GM18508 (cell line): ENCODE data around the gene TRMT2A.

Experiments
- ATAC-seq: cut with Tn5 transposase; IDR thresholded peaks from one replicate; pipeline ENCODE4 v1.9.1; 2021; ENCODE audit warnings: moderate number of reproducible peaks; ENCODE audit not compliant: insufficient read depth, unreplicated experiment

TRMT2A gene

DNA sequence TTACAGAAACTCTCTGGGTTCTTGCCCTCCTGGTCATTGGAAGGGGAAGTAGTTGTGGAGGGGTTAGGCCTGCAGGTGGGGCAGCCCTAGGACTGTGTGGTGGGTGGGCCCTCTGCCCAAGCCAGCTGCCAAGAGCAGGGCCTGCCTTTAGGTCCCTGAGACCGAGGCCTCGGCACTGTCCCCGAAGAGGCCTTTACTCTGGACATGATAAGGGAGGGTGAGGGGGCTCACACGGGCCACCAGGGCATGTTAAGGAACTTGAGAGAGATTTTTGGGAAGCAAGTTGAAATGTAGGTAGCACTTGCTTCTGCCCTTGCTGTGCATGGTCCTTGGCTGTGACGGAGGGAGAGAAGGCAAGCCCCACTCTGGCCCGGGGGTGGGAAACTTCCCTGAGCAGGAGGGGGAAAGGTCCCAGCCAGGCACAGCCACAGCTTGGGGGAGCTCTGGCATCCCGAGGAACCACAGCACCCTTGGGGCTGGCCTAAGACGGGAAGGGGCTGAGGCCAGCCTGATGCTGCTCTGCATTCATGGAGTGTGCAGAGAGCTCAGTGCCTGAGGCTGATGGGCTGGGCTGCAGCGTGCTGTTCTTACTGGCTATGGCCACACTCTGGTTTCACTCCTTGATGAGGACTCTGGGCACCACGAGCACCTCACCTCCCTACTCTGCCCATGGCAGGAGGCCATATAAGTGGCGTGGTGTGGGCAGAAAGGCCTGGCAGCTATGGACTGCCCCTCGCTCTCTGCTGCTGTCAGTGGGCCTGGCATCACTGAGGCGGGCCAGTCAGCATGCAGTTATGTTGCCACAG, 8.9 kb downstream of the TRMT2A start:
- ATAC-seq, result no peak

- ATAC-seq, result no peak
These were observed 9.5 kb downstream of the TRMT2A start for GRCh38 chr22:20107471-20107901.

DNA sequence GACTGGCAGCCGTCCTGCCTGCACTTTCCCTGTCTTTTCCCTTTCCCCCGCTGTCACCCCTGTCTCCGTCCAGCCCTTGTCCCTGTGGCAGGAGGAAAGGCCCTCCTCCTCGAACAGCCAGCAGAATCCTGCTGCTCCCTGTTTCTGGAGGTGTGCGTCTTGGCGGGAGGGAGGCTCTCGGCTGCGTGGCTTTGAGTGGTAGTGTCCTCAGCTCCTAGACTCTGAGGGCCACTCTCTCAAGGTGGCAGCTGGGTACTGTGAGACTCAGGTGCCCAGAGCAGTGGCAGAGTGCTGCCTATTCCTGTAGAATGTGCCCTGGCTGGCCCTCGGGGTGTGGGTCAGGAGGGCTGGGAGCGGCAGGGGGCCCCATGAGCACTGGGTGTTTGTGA, 10.2 kb downstream of the TRMT2A start:
- ATAC-seq, result no peak

GRCh38 chr22:20106205-20106848, 10.7 kb downstream of the TRMT2A start:
- no peak for ATAC-seq

GRCh38 chr22:20105456-20106204, 11.4 kb downstream of the TRMT2A start:
- ATAC-seq, result no peak

DNA sequence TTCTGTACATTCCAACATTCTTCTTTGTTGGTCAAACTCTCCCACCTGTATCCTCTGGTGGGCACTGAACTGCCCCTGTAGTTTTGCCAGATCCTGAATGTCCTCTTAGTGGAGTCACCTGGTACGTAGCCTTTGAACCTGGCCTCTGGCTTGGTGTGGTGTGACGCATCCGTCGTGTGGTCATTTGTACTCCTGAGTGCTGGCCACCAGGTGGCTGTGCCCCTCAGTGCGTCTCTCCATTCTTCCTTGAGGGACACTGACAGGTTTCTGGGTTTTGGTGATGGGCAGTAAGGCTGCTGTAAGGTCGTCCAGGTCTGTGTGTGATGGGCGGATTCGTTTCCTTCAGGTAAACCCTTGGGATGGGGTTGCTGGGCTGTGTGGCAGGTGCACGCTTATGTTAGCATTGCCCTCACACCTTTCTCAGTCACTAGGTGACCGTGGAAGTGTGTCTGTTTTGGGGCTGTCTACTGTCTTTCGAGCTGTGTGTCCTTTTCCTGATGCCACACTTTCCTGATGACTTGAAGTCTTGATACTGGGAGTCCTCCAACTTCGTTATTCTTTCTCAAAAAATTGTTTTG, 14.7 kb downstream of the TRMT2A start:
- no peak for ATAC-seq

DNA sequence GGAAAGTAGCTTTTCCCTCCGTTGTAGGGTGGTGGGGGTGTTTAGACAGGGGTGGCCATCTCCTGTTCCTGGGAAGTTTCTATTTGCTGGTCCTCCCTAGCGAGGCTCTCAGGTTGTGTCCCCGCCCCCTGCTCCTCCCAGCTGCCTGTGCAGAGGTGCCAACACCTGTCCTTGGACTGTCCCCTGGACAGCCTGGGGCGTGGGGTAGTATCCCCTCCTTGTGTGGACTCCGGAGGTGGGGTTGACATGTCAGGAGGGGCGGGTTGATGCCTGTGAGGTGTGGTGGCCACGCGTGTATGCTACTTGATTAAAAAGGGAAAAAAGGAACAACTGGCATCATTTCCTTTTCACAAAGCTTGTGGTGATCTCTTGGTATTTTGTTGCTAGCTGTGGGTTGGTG, 15.4 kb downstream of the TRMT2A start:
- ATAC-seq, result no peak

GRCh38 chr22:20099099-20099711, 17.8 kb downstream of the TRMT2A start:
- no peak for ATAC-seq

DNA sequence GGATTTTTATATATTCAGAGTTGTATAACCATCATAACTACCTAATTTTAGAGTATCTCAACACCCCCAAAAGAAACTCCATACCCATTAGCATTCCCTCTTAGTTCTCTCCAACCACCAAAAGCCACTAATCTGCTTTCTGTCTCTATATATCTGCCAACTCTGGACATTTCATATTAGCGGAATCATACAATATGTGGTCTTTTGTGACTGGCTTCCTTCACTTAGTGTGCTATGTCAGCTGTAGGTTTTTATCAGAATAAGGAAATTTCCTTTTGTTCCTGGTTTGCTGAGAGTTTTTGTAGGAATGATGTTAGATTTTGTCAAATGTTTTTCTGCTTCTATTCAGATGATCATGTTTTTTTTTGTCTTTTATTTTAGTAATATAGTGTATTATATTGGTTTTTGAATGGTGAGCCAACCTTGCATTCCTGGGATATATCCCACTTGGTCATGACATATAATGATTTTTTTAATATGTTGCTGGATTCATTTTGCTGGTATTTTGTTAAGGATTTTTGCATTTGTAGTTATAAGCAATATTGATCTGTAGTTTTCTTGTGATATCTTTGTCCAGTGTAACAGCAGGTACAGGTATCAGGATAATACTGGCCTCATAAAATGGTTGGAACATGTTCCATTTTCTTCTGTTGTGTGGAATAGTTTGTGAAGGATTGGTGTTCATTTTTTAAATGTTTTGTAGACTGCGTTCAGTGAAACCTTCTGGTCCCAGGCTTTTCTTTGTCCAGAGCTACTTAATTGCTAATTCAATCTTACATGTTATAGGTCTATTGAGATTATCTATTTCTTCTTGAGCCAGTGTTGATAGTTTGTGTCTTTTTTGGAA, 20.2 kb downstream of the TRMT2A start:
- ATAC-seq, result no peak

GRCh38 chr22:20095521-20095920, 21.5 kb downstream of the TRMT2A start:
- no peak for ATAC-seq

- ATAC-seq, result no peak
These were observed 22.7 kb downstream of the TRMT2A start for GRCh38 chr22:20094197-20094807.

GRCh38 chr22:20093418-20094196, 23.4 kb downstream of the TRMT2A start:
- no peak for ATAC-seq

DNA sequence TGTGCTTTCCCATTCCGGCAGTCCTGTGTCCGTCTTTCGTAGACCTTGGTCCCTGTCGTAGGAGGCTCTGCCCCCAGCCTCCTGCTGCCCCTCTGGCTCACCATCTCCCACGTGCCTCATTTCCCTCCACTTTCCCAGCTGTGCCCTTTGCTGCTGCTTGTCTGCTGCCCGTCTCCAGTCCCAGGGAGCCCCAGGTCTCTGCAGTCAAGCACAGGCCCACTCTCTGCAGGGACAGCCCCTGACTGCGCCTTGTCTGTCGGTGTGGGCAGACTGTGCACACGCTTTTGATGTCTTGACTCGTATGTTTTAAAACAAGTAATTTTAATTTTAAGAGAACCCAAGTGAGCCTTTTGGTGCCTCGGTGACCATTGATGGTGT, 24.6 kb downstream of the TRMT2A start:
- ATAC-seq, result no peak

DNA sequence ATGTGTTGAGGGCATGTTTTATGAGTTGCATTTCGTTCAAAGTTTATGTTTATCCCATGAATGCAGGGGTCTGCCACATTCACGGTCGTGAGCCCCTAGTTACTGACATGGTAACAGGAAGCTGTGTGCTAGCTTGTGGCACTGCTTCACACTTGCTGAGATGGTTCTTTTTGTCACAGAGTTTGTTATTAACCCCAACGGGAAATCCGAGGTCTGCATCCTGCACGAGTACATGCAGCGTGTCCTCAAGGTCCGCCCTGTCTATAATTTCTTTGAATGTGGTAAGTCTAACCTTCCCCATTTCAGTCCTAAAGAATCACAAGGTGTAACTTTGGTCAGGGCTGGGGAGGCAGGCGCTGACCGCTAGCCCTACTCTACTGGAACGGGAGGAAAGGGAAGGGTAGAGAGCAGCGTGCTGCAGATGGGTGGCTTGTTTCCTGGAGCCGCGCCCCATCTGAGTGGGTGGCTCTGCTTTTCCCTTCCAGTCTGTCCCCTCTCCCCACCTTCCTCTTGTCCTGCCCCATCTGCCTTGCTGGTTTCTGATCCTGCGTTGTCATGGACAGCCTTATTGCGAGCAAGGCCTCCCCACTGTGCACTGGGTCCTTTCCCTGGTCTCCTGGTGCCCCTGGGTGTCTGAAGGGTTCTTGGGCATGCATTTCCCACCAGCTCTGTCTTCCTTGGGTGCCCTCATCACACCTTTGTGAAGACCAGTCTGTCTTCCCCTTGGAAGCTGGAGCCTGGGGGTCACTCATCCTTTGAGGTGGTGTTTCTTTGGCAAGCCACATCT, 25.1 kb downstream of the TRMT2A start:
- no peak for ATAC-seq

DNA sequence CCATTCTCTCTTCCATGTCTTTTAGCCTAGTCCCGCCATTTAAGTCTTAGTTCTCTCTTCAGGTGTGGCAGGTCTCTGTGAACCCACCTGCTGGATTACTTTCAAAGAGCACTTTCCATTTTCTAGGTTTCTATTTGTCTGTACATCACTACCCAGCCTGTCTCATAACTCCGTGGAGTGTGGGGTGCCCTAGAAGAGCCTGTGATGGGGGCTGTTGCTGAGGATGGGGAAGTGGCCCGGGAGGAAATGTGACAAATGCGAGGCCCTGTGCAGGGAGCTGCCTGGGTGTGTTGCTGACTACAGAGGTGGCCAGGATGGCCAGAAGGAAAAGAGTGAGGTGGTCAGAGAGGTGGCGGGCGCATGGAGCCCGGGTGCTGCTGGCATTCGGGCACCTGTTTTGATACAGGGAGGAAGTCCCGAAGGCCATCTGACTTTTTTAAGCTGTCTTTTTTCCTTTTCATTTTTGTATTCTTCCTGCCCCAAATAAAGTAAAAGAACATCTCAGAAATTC, 26.2 kb downstream of the TRMT2A start:
- ATAC-seq, result no peak

- no peak for ATAC-seq
These were observed 26.9 kb downstream of the TRMT2A start for GRCh38 chr22:20089977-20090729.
